NCI-H1092 (cell line): Measurements from ENCODE around the gene SEPHS2.
"Not testable (repeated sequence)": the region's sequence is repeated elsewhere in the genome, so short reads cannot be mapped to it uniquely, and the experiment has no call there.

ENCODE experiments used
- DNase-seq: peaks from one replicate; lab custom pipeline; 2025; lab: John Stamatoyannopoulos, UW

The SEPHS2 gene

DNA sequence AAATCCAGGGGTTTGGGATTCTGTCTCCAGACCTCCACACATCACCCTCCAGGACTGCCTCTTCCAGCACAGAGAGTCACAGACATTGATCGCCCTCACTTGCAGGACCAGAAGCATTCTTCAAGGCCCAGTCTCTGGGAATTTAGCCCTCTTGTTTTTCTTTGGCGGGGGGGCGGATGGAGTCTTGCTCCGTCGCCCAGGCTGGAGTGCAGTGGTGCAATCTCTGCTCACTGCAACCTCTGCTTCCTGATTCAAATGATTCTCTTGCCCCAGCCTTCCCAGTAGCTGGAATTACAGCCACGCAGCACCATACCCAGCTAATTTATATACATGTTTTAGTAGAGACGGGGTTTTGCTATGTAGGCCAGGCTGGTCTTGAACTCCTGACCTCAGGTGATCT lies 18.4 kb upstream of the SEPHS2 start:
- DNase-seq = no peak

DNA sequence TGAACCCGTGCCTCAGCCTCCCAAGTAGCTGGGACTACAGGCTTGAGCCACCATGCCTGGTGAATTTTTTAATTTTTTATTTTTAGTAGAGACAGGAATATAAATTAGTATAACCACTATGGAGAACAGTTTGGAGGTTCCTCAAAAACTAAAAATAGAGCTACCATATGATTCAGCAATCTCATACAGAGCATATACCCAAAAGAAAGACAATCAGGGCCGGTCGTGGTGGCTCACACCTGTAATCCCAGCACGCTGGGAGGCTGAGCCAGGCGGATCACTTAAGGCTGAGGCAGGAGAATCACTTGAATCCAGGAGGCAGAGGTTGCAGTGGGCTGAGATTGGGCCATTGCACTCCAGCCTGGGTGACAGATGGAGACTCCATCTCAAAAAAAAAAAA lies 15.8 kb upstream of the SEPHS2 start:
- not testable (repeated sequence) for DNase-seq

DNA sequence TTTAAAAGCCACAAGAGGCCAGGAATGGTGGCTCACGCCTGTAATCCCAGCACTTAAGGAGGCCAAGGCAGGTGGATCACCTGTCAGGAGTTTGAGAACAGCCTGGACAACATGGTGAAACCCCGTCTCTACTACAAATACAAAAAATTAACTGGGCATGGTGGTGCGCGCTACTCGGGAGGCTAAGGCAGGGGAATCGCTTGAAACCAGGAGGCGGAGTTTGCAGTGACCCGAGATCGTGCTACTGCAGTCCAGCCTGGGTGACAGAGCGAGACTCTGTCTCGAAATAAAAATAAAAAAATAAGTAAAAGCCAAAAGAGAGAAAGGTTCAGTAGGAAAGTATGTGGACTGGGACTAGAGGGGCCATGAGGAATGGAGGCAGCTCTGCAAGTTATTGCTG lies 13.8 kb upstream of the SEPHS2 start:
- DNase-seq = no peak

DNA sequence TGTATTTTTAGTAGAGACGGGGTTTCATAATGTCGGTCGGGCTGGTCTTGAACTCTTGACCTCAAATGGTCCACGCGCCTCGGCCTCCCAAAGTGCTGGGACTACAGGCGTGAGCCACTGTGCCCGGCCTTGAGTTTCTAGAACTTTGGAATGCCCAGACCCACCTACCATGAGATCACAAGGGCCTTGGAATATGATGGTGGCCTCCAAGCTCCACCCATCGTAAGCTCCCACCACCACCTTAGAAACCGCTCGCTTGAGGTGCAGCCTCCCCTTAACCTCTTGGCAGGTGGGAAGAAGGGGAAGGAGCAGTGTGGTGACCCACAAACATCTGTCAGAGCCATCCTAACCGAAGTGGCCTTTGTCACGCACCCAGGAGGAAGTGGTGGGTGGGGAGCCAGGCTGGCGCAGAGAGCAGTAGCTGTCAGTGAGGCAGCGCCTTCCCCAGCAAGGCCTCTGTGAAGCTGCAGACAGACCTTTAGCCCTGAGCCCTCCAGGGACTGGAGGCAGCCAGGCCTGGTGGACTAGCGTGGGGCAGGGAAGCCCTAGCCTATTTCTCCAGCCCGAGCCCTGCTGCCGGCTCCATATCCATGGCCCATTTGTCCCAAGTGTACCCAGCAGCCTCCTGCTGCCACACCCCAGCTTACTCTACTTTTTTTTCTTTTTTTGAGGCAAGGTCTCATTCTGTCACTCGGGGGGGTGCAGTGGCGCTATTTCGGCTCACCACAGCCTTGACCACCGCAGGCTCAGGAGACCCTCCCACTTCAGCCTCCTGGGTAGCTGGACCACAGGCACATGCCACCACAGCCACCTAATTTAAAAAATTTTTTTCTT lies 13.1 kb upstream of the SEPHS2 start:
- no peak for DNase-seq

DNA sequence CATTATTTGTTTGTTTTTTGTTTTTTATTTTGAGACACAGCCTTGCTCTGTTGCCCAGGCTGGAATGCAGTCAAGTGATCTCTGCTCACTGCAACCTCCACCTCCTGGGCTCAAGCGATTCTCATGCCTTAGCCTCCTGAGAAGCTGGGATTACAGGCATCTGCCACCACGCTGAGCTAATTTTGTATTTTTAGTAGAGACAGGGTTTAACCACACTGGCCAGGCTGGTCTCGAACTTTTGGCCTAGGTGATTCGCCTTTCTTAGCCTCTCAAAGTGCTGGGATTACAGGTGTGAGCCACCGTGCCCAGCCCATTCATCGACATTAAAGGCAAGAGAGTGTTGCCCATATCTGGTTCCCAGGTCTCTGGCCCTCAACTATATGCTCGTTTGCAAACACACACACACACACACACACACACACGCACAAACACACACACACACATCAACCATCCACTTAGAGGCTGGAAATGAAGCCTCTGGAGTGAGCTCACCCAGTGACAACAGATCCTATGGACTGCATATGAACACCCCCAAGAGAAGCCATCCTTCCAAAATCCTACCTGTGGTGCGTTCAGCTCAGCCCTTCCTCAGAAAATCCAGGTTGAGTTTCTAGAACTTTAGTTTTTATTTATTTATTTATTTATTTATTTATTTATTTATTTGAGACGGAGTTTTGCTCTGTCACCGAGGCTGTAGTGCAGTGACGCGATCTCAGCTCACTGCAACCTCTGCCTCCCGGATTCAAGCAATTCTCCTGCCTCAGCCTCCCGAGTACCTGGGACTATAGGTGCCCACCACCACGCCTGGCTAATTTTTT lies 12.3 kb upstream of the SEPHS2 start:
- DNase-seq = no peak

DNA sequence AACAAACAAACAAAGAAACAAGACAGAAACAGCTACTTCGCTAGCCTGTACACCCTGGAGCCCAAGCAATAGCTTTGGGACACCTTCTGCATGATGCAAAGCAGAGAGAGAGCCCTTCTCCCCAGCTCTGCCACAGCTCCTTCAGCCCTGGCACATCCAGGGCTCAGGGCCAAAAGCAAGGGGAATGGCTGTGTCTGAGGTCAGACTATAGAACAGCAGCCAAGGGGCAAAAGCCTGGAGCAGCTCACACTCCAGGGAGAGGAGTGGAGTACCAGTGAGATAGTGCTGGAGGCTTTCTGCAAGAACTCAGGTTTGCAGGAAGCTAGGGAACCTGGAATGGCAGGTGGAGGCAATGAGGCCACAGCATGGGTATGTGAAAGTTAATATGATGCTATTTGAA lies 11.6 kb upstream of the SEPHS2 start:
- DNase-seq = no peak

DNA sequence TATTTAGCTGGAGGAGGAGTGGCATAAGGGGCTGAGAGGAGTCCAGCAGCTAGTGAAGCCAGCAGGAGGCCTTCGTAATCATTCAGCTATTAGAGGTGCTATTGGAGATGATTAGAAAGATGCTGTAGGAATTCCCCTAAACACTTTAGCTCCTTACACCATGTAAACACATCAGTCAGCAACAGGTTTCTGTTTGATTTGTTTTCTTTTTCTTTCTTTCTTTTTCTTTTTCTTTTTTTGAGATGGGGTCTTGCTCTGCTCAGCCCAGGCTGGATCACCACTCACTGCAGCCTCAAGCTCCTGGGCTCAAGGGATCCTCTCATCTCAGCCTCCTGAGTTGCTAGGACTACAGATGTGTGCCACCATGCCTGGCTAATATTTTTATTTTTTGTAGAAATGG lies 10.6 kb upstream of the SEPHS2 start:
- no peak for DNase-seq

DNA sequence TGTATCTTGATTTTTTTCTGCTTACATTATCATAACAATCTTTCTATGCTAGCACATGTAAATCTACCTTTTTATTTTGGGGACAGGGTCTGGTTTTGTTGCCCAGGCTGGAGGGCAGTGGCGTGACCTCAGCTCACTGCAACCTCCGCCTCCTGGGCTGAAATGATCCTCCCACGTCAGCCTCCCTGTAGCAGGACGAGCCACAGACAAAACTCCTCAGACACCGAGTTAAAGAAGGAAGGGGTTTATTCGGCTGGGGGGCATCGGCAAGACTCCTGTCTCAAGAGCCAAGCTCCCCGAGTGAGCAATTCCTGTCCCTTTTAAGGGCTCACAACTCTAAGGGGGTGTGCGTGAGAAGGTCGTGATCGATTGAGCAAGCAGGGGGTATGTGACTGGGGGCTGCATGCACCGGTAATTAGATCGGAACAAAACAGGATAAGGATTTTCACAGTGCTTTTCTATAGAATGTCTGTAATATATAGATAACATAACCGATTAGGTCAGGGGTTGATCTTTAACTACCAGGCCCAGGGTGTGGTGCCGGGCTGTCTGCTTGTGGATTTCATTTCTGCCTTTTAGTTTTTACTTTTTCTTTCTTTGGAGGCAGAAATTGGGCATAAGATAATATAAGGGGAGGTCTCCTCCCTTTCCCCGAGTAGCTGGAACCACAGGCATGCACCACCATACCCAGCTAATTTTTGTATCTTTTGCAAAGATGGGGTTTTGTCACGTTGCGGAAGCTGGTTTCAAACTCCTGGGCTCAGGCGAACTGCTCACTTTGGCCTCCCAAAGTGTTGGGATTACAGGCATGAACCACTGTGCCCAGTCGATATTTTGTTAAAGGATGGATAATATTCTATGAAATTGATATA lies 7.3 kb upstream of the SEPHS2 start:
- not testable (repeated sequence) for DNase-seq

DNA sequence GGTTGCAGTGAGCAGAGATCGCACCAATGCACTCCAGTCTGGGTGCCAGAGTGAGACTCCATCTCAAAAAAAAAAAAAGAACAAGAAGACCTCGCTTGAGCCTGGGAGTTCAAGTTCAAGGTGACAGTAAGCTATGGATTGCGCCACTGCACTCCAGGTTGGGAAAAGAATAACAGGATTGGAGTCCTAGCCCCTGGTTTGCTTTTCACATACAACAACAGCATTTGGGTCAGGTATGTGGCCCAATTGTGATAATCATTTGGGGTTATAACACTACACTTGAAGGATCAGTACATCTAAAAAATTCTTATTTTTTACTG lies 3.4 kb upstream of the SEPHS2 start:
- DNase-seq = no peak

DNA sequence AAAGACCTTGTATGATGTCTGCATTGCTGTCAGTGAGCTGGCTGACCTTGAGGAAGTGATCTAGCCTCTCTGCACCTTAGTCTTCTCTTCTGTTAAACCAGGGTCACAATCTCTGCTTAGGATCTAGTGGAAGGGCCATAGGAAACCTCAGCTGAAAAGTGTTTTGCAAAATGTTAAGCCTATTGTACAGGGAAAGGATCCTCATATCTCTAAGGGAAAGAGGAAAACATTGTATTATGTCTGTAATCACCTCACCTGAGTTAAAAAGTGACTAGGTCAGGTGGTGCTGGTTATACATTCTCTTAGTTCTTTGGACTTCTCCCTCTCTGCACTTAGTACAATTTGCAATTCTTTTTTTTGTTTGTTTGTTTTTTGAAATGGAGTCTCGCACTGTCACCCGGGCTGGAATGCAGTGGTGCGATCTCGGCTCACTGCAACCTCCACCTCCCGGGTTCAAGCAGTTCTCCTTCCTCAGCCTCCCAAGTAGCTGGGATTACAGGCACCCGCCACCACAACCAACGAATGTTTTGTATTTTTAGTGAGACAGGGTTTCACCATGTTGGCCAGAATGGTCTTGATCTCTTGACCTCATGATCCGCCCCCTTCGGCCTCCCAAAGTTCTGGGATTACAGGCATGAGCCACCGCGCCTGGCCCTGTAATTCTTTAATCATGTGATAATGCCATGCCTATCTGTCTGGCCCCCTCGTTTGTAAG lies 2.0 kb upstream of the SEPHS2 start:
- DNase-seq = no peak

DNA sequence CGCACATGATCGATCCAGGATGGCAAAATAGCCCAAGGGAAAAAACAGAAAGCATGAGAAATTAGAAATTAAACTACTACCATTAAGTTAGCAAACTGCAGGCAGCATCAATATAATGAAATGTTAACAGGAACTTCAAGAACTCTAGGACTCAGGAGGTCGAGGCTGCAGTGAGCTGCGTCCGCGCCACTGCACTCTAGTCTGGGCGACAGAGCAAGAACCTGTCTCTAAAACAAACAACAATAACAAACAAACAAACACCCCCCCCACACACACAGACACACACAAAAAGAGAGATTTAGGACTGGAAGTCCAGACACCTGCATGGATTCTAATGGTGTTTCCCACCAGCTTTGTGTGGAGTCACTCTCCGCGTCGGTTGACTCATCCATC lies 525 bp upstream of the SEPHS2 start:
- DNase-seq = no peak

DNA sequence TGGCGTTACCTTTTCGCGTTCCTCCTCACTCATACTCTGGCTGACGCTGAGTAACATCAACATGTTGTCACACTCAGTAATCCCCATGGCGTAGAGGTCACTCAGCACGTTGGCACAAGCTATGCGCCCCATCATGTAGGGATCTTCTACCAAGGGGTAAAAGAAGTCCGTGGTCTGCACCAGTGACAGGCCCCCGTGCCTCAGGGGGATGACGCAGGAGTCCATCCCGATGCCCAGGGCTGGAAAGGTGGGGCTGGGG lies 596 bp downstream of the SEPHS2 start:
- no peak for DNase-seq

DNA sequence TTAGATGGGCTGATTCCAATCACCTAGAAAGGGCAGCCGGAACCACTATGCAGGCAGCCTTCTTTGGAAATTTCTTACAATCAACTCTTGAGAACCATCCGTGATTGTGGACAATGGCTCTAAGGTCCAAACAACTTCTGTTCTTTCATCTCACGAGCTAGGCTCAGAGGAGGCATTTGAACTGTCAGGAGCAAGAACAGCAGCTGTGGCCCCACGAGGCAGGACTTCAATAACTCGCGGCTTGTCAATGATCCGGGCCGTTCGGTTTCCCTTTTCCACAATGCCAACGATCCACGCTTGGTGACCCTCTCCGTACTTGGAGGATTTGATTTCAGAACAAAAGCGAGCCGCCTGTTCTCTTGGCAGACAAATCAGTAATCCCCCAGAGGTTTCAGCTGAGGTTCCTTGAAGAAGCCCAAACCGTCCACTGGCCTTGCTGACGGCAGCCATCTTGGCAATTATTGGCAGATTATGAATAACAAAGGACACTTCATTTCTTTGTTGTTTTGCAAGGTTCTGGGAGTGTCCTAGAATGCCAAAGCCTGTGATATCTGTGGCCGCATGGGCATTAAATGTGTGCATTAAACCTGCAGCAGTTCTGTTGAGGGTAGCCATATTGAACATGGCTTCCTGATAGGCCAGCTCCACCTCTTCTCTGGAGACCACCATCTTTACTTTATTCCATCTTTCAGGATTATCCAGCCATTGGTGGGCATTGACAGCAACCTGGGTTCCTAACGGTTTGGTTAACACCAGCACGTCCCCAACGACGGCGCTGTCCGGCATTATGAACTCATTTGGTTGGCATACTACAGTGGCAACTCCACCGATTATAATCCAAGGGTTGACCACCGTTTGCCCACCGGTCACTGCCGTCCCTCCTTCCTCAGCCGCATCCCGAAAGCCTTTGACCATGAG lies 1.2 kb downstream of the SEPHS2 start:
- DNase-seq = no peak

DNA sequence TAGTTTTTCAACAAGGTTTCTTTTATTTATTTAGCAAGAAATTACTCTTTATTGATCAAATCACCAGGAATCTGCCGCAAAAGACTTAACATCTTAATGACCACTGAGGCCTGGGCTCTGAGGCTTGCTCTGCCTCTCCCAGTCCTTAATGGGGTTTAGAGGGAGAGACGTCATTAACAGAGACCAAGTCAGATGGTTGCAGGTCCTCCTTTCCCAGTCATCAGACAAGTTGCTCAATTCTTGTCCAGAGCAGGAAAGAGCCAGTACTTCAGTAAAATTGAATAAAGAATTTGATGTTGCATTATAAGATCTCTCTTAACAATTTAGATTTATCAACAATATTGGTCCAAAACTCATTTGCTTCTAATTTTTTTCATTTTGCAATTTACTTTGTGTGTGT lies 2.0 kb downstream of the SEPHS2 start:
- DNase-seq = no peak

DNA sequence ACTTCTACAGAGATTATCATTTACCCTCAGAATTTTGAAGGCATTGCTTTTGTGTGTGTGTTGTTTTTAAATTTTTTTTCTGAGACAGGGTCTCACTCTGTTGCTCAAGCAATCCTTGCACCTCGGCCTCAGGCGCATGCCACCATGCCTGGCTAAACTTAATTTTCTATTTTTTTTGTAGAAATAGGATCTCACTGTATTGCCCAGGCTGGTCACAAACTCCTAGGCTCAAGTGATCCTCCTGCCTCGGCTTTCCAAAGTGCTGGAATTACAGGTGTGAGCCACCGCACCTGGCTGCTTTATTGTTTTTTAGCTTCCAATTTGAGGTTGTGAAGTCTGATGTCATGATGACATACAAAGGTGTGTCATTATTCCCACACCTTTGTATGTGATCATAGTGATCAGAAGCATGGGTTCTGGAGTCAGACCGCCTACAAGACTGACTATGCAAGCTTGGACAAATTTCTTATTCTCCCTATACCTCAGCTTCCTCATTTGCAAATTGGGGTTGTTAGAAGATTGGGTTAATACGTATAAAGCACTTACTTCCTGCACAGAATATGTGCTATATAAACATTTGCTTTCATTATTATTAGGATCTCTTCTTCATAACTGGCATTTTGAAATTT lies 5.8 kb downstream of the SEPHS2 start:
- DNase-seq = no peak

DNA sequence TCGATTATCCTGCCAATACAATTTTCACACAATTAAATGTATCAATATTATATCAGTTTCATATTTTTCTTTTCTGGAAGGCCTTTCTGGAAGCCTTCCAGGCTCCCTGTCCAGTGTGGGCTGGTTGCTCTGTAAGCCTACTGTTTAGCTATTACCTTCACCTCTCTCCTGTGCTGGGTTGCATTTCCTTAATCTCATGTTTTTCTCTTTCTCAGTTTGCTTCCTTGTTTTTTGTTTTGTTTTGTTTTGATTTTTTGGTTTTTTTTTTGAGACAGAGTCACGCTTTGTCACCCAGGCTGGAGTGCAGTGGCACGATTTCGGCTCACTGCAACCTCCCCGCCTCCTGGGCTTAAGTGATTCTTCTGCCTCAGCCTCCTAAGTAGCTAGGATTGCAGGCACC lies 6.8 kb downstream of the SEPHS2 start:
- no peak for DNase-seq

DNA sequence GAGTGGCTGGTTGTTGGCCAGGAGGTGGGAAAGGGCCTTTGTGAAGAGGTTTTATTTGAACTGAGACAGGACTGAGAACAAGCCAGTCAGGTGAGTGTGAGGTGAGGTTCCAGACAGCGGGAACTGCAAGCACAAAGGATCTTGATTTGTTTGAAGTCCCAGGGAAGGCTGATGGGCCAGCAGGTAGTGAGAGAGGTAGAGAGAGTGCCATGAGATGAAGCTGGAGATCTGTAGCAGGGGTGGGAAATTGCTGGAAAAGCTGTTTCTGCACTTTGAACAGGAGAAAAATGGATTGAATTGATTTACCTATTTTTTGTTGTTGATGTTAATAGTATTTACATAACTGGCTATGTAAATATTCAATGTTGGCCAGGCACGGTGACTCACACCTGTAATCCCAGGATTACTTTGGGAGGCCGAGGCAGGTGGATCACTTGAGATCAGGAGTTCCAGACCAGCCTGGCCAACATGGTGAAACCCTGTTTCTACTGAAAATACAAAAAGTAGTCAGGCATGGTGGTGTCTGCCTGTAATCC lies 8.1 kb downstream of the SEPHS2 start:
- DNase-seq = no peak

DNA sequence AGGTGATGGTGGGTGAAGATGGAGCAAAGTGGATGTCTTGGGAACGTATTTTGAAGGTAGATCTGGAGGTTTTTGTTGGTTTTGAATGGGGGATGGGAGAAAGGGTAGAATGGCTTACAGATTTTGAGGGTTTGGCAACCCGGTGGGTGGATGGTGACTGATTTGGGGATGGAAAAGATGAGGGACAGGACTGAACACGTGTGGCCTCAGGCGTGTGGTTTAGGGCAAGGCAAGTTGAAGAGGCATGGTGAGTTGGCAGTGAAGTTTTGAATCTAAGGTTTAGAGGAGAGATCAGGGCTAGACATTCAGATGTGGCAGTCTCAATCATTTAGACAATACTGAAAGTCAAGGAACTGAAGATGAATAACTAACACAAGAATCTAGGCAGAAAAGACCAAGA lies 10.8 kb downstream of the SEPHS2 start:
- no peak for DNase-seq

DNA sequence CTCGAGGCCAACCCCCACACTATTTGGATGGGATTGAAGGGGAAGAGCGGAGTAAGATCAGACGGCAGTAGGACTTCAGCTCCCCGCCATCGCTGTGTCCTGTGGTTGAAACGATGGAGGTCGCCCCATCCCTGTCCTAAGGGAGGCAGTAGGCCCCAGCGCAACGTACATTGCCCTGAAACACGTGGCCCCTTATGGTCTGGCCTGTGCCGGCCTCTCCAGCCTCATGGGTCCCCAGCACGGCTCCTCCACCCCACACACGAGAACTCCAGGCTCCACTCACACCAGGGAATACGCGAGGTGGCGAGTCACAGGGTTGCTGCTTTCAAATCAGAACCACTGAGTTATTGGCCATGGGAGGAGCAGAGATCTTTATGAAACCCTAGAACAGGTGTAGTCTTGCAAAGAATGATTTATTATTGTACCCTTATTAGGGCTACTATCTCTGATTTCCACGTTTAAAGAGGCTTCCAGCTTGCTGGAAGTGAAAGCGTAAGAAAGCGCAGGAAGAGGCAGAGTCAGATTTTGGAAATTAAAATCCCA lies 15.2 kb downstream of the SEPHS2 start:
- no peak for DNase-seq
